CD14-positive monocyte (primary cell): Measurements from ENCODE around the gene EPM2A. TPM values are rescaled to one million over a fixed set of nuclear protein-coding genes. Genes with fewer than 3 reads are reported as not detected.

ENCODE experiments used
- DNase-seq, 3 donors: peaks; one replicate each; pipeline ENCODE4 v3.0.0-alpha.2; 2011 to 2022
- H2AFZ ChIP-seq: 2 replicates; pipeline ENCODE4 v1.6.0; 2012; ENCODE audit warnings: mild to moderate bottlenecking, low read depth, low read length, inconsistent platforms; ENCODE audit not compliant: insufficient read depth, poor library complexity, severe bottlenecking
- H3K27ac ChIP-seq, 2 donors: 1 replicate in 1 of 2; 2 replicates in 1 of 2; pipeline ENCODE4 v1.5.1; 2012 to 2013; ENCODE audit warnings: low read length in 2 of 2, control low read depth in 1 of 2, inconsistent platforms in 1 of 2, low read depth in 1 of 2, mild to moderate bottlenecking in 1 of 2
- H3K27me3 ChIP-seq, 2 donors: one replicate each; pipeline versions ENCODE4 v1.6.0 to v1.6.1; 2011 to 2013; ENCODE audit warnings: low read length in 2 of 2; ENCODE audit not compliant: control insufficient read depth in 2 of 2, insufficient read depth in 2 of 2
- H3K36me3 ChIP-seq, 2 donors: replicated peaks in 1 of 2; 1 replicate in 1 of 2; 2 replicates in 1 of 2; pipeline versions ENCODE4 v1.5.1 to v1.6.1; 2012 to 2013; ENCODE audit warnings: low read length in 2 of 2, control low read depth in 1 of 2, inconsistent platforms in 1 of 2, mild to moderate bottlenecking in 1 of 2; ENCODE audit not compliant: insufficient read depth in 2 of 2, control insufficient read depth in 1 of 2
- H3K4me1 ChIP-seq, 2 donors: 1 replicate in 1 of 2; 2 replicates in 1 of 2; pipeline versions ENCODE4 v1.5.1 to v1.6.1; 2012 to 2013; ENCODE audit warnings: low read length in 2 of 2, control low read depth in 1 of 2, inconsistent platforms in 1 of 2, mild to moderate bottlenecking in 1 of 2, moderate library complexity in 1 of 2; ENCODE audit not compliant: insufficient read depth in 2 of 2, control insufficient read depth in 1 of 2
- H3K4me2 ChIP-seq: replicated peaks from 2 replicates; pipeline ENCODE3; 2012; ENCODE audit warnings: low read length, moderate library complexity, mild to moderate bottlenecking; ENCODE audit not compliant: poor library complexity, severe bottlenecking; ENCODE audit errors: extremely low read depth
- H3K4me3 ChIP-seq, 3 experiments: fragments of 200-600 bp in 1 of 3; sonication (generic) in 1 of 3; replicated peaks in 1 of 3; 1 replicate in 2 of 3; 2 replicates in 1 of 3; pipeline ENCODE4 v1.5.1; 2011 to 2013; ENCODE audit warnings: low read length in 3 of 3, mild to moderate bottlenecking in 3 of 3, control low read depth in 2 of 3, low read depth in 2 of 3, inconsistent platforms in 1 of 3, moderate library complexity in 1 of 3
- H3K79me2 ChIP-seq: 2 replicates; pipeline ENCODE4 v1.6.0; 2012; ENCODE audit warnings: mild to moderate bottlenecking, control low read depth, inconsistent platforms, low read length, moderate library complexity; ENCODE audit not compliant: insufficient read depth
- H3K9ac ChIP-seq: 2 replicates; pipeline ENCODE4 v1.6.0; 2017; ENCODE audit warnings: low read length, mild to moderate bottlenecking; ENCODE audit not compliant: insufficient read depth, poor library complexity, severe bottlenecking
- H3K9me3 ChIP-seq, 2 donors: replicated peaks in 1 of 2; 1 replicate in 1 of 2; 2 replicates in 1 of 2; pipeline versions ENCODE4 v1.5.1 to v1.6.1; 2012 to 2013; ENCODE audit warnings: low read length in 2 of 2, control low read depth in 1 of 2; ENCODE audit not compliant: control insufficient read depth in 1 of 2, insufficient read depth in 1 of 2
- H4K20me1 ChIP-seq: 2 replicates; pipeline ENCODE4 v1.6.0; 2012; ENCODE audit warnings: mild to moderate bottlenecking, low read length, control low read depth, moderate library complexity; ENCODE audit not compliant: insufficient read depth
- H3K27ac Mint-ChIP-seq, 7 donors: one replicate each; pipeline ENCODE4 v1.8.0; 2020; ENCODE audit warnings: mild to moderate bottlenecking in 7 of 7, mixed read lengths in 7 of 7, moderate library complexity in 6 of 7, inconsistent platforms in 2 of 7
- H3K27me3 Mint-ChIP-seq, 3 donors: one replicate each; pipeline ENCODE4 v1.8.0; 2021 to 2022; ENCODE audit warnings: low read depth in 3 of 3, mild to moderate bottlenecking in 3 of 3, mixed read lengths in 3 of 3, moderate library complexity in 3 of 3, inconsistent platforms in 1 of 3
- H3K36me3 Mint-ChIP-seq, 2 donors: one replicate each; pipeline ENCODE4 v1.8.0; 2020; ENCODE audit warnings: mixed read lengths in 2 of 2, inconsistent platforms in 1 of 2, mild to moderate bottlenecking in 1 of 2
- H3K4me1 Mint-ChIP-seq: one replicate; pipeline ENCODE4 v1.8.0; 2020; ENCODE audit warnings: mild to moderate bottlenecking, mixed read lengths
- H3K4me3 Mint-ChIP-seq, 2 donors: one replicate each; pipeline ENCODE4 v1.8.0; 2020; ENCODE audit warnings: mild to moderate bottlenecking in 2 of 2, mixed read lengths in 2 of 2, moderate library complexity in 1 of 2
- H3K9me3 Mint-ChIP-seq, 7 donors: one replicate each; pipeline ENCODE4 v1.8.0; 2020 to 2022; ENCODE audit warnings: mixed read lengths in 7 of 7, mild to moderate bottlenecking in 6 of 7, moderate library complexity in 6 of 7, inconsistent platforms in 2 of 7
- CTCF ChIP-seq: fragments of 200-600 bp; IDR thresholded peaks from one replicate; pipeline ENCODE4 v1.8.0; 2022; ENCODE audit warnings: antibody characterized with exemption, mild to moderate bottlenecking
- WGBS: methylation state at CpG from one replicate; pipeline ENCODE4 v1.1.5; 2013; ENCODE audit warnings: missing lambda C conversion rate; ENCODE audit not compliant: insufficient coverage; 5-methylcytosine and 5-hydroxymethylcytosine counted together
- intact Hi-C, 2 donors: fragments of 100-400 bp; cut with micrococcal nuclease; formaldehyde crosslinking; loops; one replicate each; pipeline versions ENCODE4 v1.15.0 to v1.15.1; 2023
- polyA plus RNA-seq, 3 donors: library from polyadenylated mRNA; depleted of rRNA in 1 of 3; unstranded in 2 of 3; stranded (reverse) in 1 of 3; fragments of 300-500 nt in 2 of 3; fragments of >200 nt in 1 of 3; fragmentation: Illumina TruSeq in 2 of 3; gene quantifications; 1 replicate in 2 of 3; 2 replicates in 1 of 3; pipeline ENCODE4 v1.2.3, GENCODE V29; 2012 to 2021

The EPM2A gene
- polyA plus RNA-seq, 3 donors = 2.5 to 4.1 (median 3.2) TPM

GRCh38 chr6:145669627-145670034 is 65.7 kb downstream of the EPM2A start:
- intact Hi-C loops = no loop called here
- H3K27me3 ChIP-seq = no peaks in the 10 kb centered on the region
- no peaks in the 10 kb centered on the region for H3K79me2 ChIP-seq
- H3K4me1 Mint-ChIP-seq = no peaks in the 10 kb centered on the region
- no peak for TF ChIP-seq CTCF
- no peak overlapping the region for H3K9ac ChIP-seq
- H3K4me3 Mint-ChIP-seq = no peak overlapping the region
- H3K9me3 ChIP-seq = peaks cover 0 to 6% of the 10 kb centered on the region in 2 donors
- H3K9me3 Mint-ChIP-seq = peaks cover 0 to 8% (median 4%) of the 10 kb centered on the region in 7 donors
- 100% methylated on average over 1 of the region's 2 CpGs for WGBS
- no peaks in the 10 kb centered on the region for H3K36me3 ChIP-seq
- H3K36me3 Mint-ChIP-seq = peaks cover 9 to 25% of the 10 kb centered on the region in 2 donors
- no peak for DNase-seq
- no peaks in the 10 kb centered on the region for H4K20me1 ChIP-seq
- H3K27me3 Mint-ChIP-seq = peaks cover 0 to 2% (median 0%) of the 10 kb centered on the region in 3 donors
- no peak overlapping the region for H3K27ac Mint-ChIP-seq
- H3K4me1 ChIP-seq = no peaks in the 10 kb centered on the region
- H3K27ac ChIP-seq = no peak overlapping the region
- no peak overlapping the region for H3K4me3 ChIP-seq
- no peak overlapping the region for H3K4me2 ChIP-seq
- no peak overlapping the region for H2AFZ ChIP-seq

GRCh38 chr6:145668844-145669243 is 66.5 kb downstream of the EPM2A start:
- no peak overlapping the region for H3K27ac Mint-ChIP-seq
- H3K4me3 ChIP-seq = no peak overlapping the region
- H3K4me2 ChIP-seq = no peak overlapping the region
- peaks cover 0 to 2% (median 0%) of the 10 kb centered on the region in 3 donors for H3K27me3 Mint-ChIP-seq
- H2AFZ ChIP-seq = no peak overlapping the region
- H4K20me1 ChIP-seq = no peaks in the 10 kb centered on the region
- no peaks in the 10 kb centered on the region for H3K4me1 ChIP-seq
- peaks cover 0 to 9% (median 3%) of the 10 kb centered on the region in 7 donors for H3K9me3 Mint-ChIP-seq
- H3K9me3 ChIP-seq = peaks cover 0 to 6% of the 10 kb centered on the region in 2 donors
- no peak overlapping the region for H3K4me3 Mint-ChIP-seq
- no peak for TF ChIP-seq CTCF
- H3K4me1 Mint-ChIP-seq = no peaks in the 10 kb centered on the region
- H3K27me3 ChIP-seq = no peaks in the 10 kb centered on the region
- intact Hi-C loops = no loop called here
- DNase-seq = no peak
- H3K36me3 ChIP-seq = no peaks in the 10 kb centered on the region
- no peak overlapping the region for H3K27ac ChIP-seq
- no CpG with 5 or more reads among the region's 1 CpG for WGBS
- no peaks in the 10 kb centered on the region for H3K79me2 ChIP-seq
- H3K9ac ChIP-seq = no peak overlapping the region
- H3K36me3 Mint-ChIP-seq = peaks cover 9 to 18% of the 10 kb centered on the region in 2 donors
